Occipital lobe (tissue), 2 donors: ENCODE results near the gene CCDC88C. TPM values are rescaled to one million over a fixed set of nuclear protein-coding genes. Genes with fewer than 3 reads are reported as not detected.
"Not testable (repeated sequence)": the region's sequence is repeated elsewhere in the genome, so short reads cannot be mapped to it uniquely, and the experiment has no call there.

Experiments
- DNase-seq: peaks from one replicate; lab custom pipeline; 2025; lab: John Stamatoyannopoulos, UW
- total RNA-seq: library from RNA; depleted of rRNA; stranded (reverse); fragments of >200 nt; gene quantifications from one replicate; pipeline ENCODE4 v1.2.3, GENCODE V29; 2014

The CCDC88C gene
- total RNA-seq, 1 donor from 2014 or later, result 14.3 TPM

GRCh38 chr14:91418387-91419043 lies 895 bp upstream of the CCDC88C start:
- peak; percentile 29 for DNase-seq

- DNase-seq, result no peak
Measured at GRCh38 chr14:91417983-91418386, 365 bp upstream of the CCDC88C start.

- no peak for DNase-seq
Measured at GRCh38 chr14:91416744-91417119, 888 bp downstream of the CCDC88C start.

GRCh38 chr14:91415794-91416743 lies 1.6 kb downstream of the CCDC88C start:
- no peak for DNase-seq

- no peak for DNase-seq
Measured at GRCh38 chr14:91414475-91414833, 3.2 kb downstream of the CCDC88C start.

GRCh38 chr14:91413547-91414474 lies 3.8 kb downstream of the CCDC88C start:
- no peak for DNase-seq

GRCh38 chr14:91412939-91413338 lies 4.7 kb downstream of the CCDC88C start:
- DNase-seq, result no peak

GRCh38 chr14:91410771-91411536 lies 6.7 kb downstream of the CCDC88C start:
- DNase-seq, result no peak

- DNase-seq, result no peak
Measured at GRCh38 chr14:91409928-91410718, 7.5 kb downstream of the CCDC88C start.

- DNase-seq, result not testable (repeated sequence)
Measured at GRCh38 chr14:91409240-91409639, 8.4 kb downstream of the CCDC88C start.

- DNase-seq, result no peak
Measured at GRCh38 chr14:91406982-91407381, 10.6 kb downstream of the CCDC88C start.

- DNase-seq, result no peak
Measured at GRCh38 chr14:91406451-91406850, 11.2 kb downstream of the CCDC88C start.

GRCh38 chr14:91405724-91406435 lies 11.7 kb downstream of the CCDC88C start:
- no peak for DNase-seq

- DNase-seq, result no peak
Measured at GRCh38 chr14:91405241-91405721, 12.3 kb downstream of the CCDC88C start.

GRCh38 chr14:91402771-91403600 lies 14.6 kb downstream of the CCDC88C start:
- no peak for DNase-seq

- DNase-seq, result no peak
Measured at GRCh38 chr14:91402348-91402747, 15.3 kb downstream of the CCDC88C start.

- DNase-seq, result no peak
Measured at GRCh38 chr14:91401751-91402150, 15.9 kb downstream of the CCDC88C start.

GRCh38 chr14:91400696-91401095 lies 16.9 kb downstream of the CCDC88C start:
- no peak for DNase-seq
